ENCODE results near the gene KRTAP20-1. TPM values are rescaled to one million over a fixed set of nuclear protein-coding genes. Genes with fewer than 3 reads are reported as not detected.

Gene KRTAP20-1, protein sequence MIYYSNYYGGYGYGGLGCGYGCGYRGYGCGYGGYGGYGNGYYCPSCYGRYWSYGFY
- total RNA-seq (not detected), polyA plus RNA-seq (not detected)
- long read RNA-seq, donor 1, result 0 reads
- long read RNA-seq, donor 2, result 0 reads
- long read RNA-seq, donor 3, result 0 reads
- long read RNA-seq, donor 4, result 0 reads
- long read RNA-seq, donor 5, result 0 reads
- long read RNA-seq, donor 6, result 0 reads
- long read RNA-seq, donor 7, result 0 reads
- long read RNA-seq, donor 8, result 0 reads
- long read RNA-seq, donor 9, result 0 reads
- long read RNA-seq, donor 10, result 0 reads

DNA sequence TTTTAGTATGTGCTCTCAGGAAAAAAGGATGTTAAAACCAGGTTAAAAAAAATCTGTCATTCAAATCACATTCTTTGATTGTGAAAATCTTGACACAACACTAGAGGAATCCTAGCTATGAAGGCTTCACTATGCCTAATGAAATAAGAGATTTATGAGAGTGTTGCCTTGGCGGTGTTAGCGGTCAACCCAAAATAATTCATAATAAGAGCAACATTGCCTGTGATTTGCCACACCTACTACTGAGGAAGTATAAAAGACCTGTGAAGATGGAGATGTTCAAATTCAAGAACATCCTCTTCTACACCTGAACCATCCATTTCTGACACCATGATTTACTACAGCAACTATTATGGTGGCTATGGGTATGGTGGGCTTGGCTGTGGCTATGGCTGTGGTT lies at the start of gene KRTAP20-1:
KRTAP20-1 (plus strand) TSS at position 301 of the 400 bp plus-strand sequence; CDS start at position 331, 30 bp downstream.
- DNase-seq, result no peak
- WGBS, 5 donors, result 84 to 100% (median 94%) methylated on average over 2 of the region's 2 CpGs

DNA sequence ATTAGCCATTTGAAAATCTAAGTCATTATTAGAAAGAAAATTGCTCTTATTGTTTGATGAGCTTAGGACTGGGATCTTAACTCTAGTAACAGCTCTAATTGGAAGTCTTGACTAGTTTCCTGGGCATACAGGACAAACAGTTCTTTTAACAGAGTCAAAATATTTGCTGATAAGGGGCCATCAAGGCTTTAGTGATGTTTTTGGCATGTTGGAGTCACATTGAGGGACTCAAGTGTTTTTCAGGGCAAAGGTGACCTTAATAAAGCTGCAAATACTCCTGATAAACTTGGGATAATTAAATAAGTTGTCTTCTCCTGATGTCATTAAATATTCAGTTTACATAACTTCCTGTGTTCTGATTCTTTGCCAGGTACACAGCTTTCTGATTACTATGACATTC lies 48.6 kb upstream of the KRTAP20-1 start:
- Histone ChIP-seq H3K36me3 (no peaks in the 10 kb centered on the region), H3K9me3 (no peaks in the 10 kb centered on the region), H3K4me3 (no peak overlapping the region), H3K27ac (no peak overlapping the region), H3K27me3 (no peaks in the 10 kb centered on the region), H3K4me1 (no peaks in the 10 kb centered on the region)
- TF ChIP-seq EP300 (IDR thresholded peaks at IDR 0.05) (no peak), POLR2AphosphoS5 (IDR thresholded peaks at IDR 0.05) (no peak), POLR2A (IDR thresholded peaks at IDR 0.05) (no peak)
- TF ChIP-seq, protein P1, sequence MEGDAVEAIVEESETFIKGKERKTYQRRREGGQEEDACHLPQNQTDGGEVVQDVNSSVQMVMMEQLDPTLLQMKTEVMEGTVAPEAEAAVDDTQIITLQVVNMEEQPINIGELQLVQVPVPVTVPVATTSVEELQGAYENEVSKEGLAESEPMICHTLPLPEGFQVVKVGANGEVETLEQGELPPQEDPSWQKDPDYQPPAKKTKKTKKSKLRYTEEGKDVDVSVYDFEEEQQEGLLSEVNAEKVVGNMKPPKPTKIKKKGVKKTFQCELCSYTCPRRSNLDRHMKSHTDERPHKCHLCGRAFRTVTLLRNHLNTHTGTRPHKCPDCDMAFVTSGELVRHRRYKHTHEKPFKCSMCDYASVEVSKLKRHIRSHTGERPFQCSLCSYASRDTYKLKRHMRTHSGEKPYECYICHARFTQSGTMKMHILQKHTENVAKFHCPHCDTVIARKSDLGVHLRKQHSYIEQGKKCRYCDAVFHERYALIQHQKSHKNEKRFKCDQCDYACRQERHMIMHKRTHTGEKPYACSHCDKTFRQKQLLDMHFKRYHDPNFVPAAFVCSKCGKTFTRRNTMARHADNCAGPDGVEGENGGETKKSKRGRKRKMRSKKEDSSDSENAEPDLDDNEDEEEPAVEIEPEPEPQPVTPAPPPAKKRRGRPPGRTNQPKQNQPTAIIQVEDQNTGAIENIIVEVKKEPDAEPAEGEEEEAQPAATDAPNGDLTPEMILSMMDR (IDR thresholded peaks at IDR 0.05), result no peak
- DNase-seq, result no peak
- intact Hi-C loops (cut with DNase I; ENCODE audit: low total_unique reads), result no loop called here

More for the DNA sequence above, at the start of gene KRTAP20-1:
- Histone ChIP-seq H3K4me1 (no peaks in the 10 kb centered on the region), H3K36me3 (no peaks in the 10 kb centered on the region), H3K9me3 (peaks cover 0 to 13% (median 0%) of the 10 kb centered on the region in 4 donors), H3K27ac (no peak within 1 kb of the TSS), H3K27me3 (no peaks in the 10 kb centered on the region), H3K4me3 (no peak within 1 kb of the TSS)
- intact Hi-C loops (cut with DNase I; ENCODE audit: low total_unique reads), result no loop called here
- TF ChIP-seq POLR2AphosphoS5 (IDR thresholded peaks at IDR 0.05) (no peak), EP300 (IDR thresholded peaks at IDR 0.05) (no peak), POLR2A (IDR thresholded peaks at IDR 0.05) (no peak)
- TF ChIP-seq, protein P1 (IDR thresholded peaks at IDR 0.05), result no peak

DNA sequence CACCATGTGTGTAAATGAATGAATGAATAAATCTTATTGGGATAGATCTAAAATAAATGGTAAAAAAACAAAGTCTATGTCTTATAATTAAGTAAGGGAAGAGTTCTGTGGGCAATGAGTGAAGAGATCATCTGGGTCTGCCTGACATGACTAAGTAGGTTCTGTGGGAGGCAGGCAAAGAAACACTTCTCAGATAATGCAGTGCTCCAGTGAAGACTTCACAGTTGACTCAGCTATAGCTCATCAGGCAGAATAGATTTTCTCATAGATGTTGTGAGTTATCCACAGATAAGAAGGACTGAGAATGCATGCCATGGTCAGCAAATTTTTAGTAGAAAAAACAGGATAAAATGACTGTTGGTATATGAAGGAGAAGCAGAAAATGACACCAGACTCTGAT lies 38.5 kb upstream of the KRTAP20-1 start:
- Histone ChIP-seq H3K27me3 (no peaks in the 10 kb centered on the region), H3K27ac (no peak overlapping the region), H3K4me1 (no peaks in the 10 kb centered on the region), H3K9me3 (no peaks in the 10 kb centered on the region), H3K4me3 (no peak overlapping the region), H3K36me3 (no peaks in the 10 kb centered on the region)
- no peak for DNase-seq
- intact Hi-C loops (cut with DNase I; ENCODE audit: low total_unique reads), result no loop called here
- TF ChIP-seq POLR2A (IDR thresholded peaks at IDR 0.05) (no peak), EP300 (IDR thresholded peaks at IDR 0.05) (no peak), POLR2AphosphoS5 (IDR thresholded peaks at IDR 0.05) (no peak)
- TF ChIP-seq, protein P1 (IDR thresholded peaks at IDR 0.05), result no peak

DNA sequence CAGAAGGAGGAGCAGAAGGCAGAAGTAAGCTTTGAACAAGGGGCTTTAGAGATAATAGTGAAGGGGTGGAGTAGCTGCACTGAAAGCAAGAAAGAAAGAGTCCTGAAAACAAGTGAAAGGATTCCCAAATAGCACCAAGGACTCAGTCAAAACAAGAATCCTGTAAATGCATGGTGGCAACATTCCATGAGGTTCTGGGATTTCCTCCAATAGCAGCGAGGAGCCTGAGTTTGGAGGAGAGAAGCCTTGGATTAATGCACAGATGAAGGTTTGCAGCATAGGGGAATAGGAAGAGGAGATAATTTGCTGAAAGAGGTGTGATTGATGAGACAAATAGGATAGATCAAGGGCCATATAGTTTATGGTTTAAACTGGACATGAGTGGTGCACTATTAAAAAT lies 36.9 kb upstream of the KRTAP20-1 start:
- intact Hi-C loops (cut with DNase I; ENCODE audit: low total_unique reads), result no loop called here
- Histone ChIP-seq H3K4me1 (no peaks in the 10 kb centered on the region), H3K36me3 (no peaks in the 10 kb centered on the region), H3K9me3 (no peaks in the 10 kb centered on the region), H3K27ac (no peak overlapping the region), H3K27me3 (no peaks in the 10 kb centered on the region), H3K4me3 (no peak overlapping the region)
- WGBS, 5 donors, result 29 to 73% (median 50%) methylated on average over 1 of the region's 1 CpG
- no peak for TF ChIP-seq EP300 (IDR thresholded peaks at IDR 0.05)
- no peak for TF ChIP-seq POLR2AphosphoS5 (IDR thresholded peaks at IDR 0.05)
- no peak for TF ChIP-seq POLR2A (IDR thresholded peaks at IDR 0.05)
- TF ChIP-seq, protein P1 (IDR thresholded peaks at IDR 0.05), result no peak
- DNase-seq, result peak in 1 of 2 donors; percentile 13
